Panc1 (cell line): ENCODE measurements around the gene SDK1. TPM values are rescaled to one million over a fixed set of nuclear protein-coding genes. Genes with fewer than 3 reads are reported as not detected.
A peak's percentile ranks its signal among the peaks of the same experiment; 100 is the strongest.

Experiments used
- ATAC-seq: fragments of 200-7000 bp; cut with Tn5 transposase; 2 replicates; pipeline ENCODE4 v1.9.1; 2020; ENCODE audit warnings: mild to moderate bottlenecking, moderate library complexity
- BruUV-seq: library from RNA; stranded (reverse); fragments of 400-500 nt; replicated peaks from 2 replicates; lab custom pipeline; 2021; lab: Mats Ljungman, UMichigan
- CTCF ChIA-PET: fragments of 300-600 bp; sonication (Branson Sonifier 250); formaldehyde crosslinking; loops from one replicate; lab custom pipeline; 2022; ENCODE audit warnings: antibody characterized with exemption; lab: Charles Lee
- POLR2A ChIA-PET: fragments of 300-600 bp; sonication (Branson Sonifier 250); formaldehyde crosslinking; loops from one replicate; lab custom pipeline; 2022; ENCODE audit warnings: antibody characterized with exemption; lab: Charles Lee
- DNase-seq: peaks from one replicate; pipeline ENCODE4 v3.0.0-alpha.2; 2010; ENCODE audit warnings: low read depth, low spot score
- H3K27ac ChIP-seq: 2 replicates; pipeline ENCODE4 v1.5.1; 2011; ENCODE audit warnings: mild to moderate bottlenecking, low read length, inconsistent platforms
- H3K27me3 ChIP-seq: fragments of 200-500 bp; sonication (Bioruptor generic); 2 replicates; pipeline ENCODE4 v1.6.0; 2014; ENCODE audit warnings: low read length, inconsistent platforms; ENCODE audit not compliant: control insufficient read depth, insufficient read depth
- H3K36me3 ChIP-seq: fragments of 200-500 bp; sonication (Bioruptor generic); 2 replicates; pipeline ENCODE4 v1.5.1; 2014; ENCODE audit warnings: inconsistent platforms, mild to moderate bottlenecking, low read length, moderate library complexity; ENCODE audit not compliant: control insufficient read depth, insufficient read depth
- H3K4me1 ChIP-seq: 2 replicates; pipeline ENCODE4 v1.5.1; 2011; ENCODE audit warnings: inconsistent platforms, mild to moderate bottlenecking, low read length, moderate library complexity; ENCODE audit not compliant: control insufficient read depth, insufficient read depth
- H3K4me3 ChIP-seq, 2 experiments: 2 replicates each; pipeline ENCODE4 v1.5.1; 2011 to 2012; ENCODE audit warnings: low read depth in 2 of 2, low read length in 2 of 2, mild to moderate bottlenecking in 2 of 2, inconsistent platforms in 1 of 2, moderate library complexity in 1 of 2
- H3K9me3 ChIP-seq: fragments of 200-500 bp; sonication (Bioruptor generic); 2 replicates; pipeline ENCODE4 v1.5.1; 2014; ENCODE audit warnings: low read depth, mild to moderate bottlenecking, inconsistent platforms, low read length, moderate library complexity; ENCODE audit not compliant: control insufficient read depth, insufficient read depth
- CTCF ChIP-seq: fragments of 450-650 bp; IDR thresholded peaks from 2 replicates; pipeline ENCODE4 v1.5.1; 2017; ENCODE audit warnings: mild to moderate bottlenecking
- POLR2AphosphoS5 ChIP-seq: IDR thresholded peaks from 2 replicates; pipeline ENCODE4 v1.6.1; 2012; ENCODE audit warnings: mild to moderate bottlenecking, low read depth, low read length, moderate library complexity
- REST ChIP-seq, 2 experiments: IDR thresholded peaks; 2 replicates each; pipeline ENCODE4 v1.6.1; 2011 to 2012; ENCODE audit warnings: low read depth in 2 of 2, control low read depth in 1 of 2, low read length in 1 of 2, mild to moderate bottlenecking in 1 of 2, moderate library complexity in 1 of 2; ENCODE audit not compliant: insufficient read depth in 1 of 2
- SIN3A ChIP-seq: IDR thresholded peaks from 2 replicates; pipeline ENCODE4 v1.6.1; 2012; ENCODE audit warnings: low read depth, mild to moderate bottlenecking, low read length, moderate library complexity, borderline replicate concordance; ENCODE audit not compliant: insufficient read depth
- TCF7L2 ChIP-seq: IDR thresholded peaks from 2 replicates; pipeline ENCODE4 v1.6.1; 2011; ENCODE audit warnings: mild to moderate bottlenecking, low read depth, low read length, inconsistent platforms
- in situ Hi-C: cut with HindIII; loops from 2 replicates; pipeline ENCODE4 v1.10.0; 2016; ENCODE audit warnings: low sequenced_read_pairs, low pct_unique_long_range_greater_than_20kb
- intact Hi-C: fragments of 100-400 bp; cut with micrococcal nuclease; formaldehyde crosslinking; loops from one replicate; pipeline ENCODE4 v1.10.0; 2022; ENCODE audit not compliant: unreplicated experiment
- total RNA-seq: library from RNA; stranded (reverse); gene quantifications from one replicate; pipeline ENCODE4 v1.2.1, GENCODE V29; 2021; ENCODE audit not compliant: unreplicated experiment

The SDK1 gene
- total RNA-seq, 1 experiment from 2014 or later, result 47.4 TPM

- ChIA-PET POLR2A (interaction anchor here (0.6 kb wide), 4 partner anchors 22 to 72 kb away, joined by 3 to 8 read pairs (median 4); no protein-coding TSS in a partner anchor), CTCF (interaction anchor here (0.5 to 0.9 kb wide), 2 partner anchors 23 to 771 kb away, joined by 3 to 5 read pairs; no protein-coding TSS in a partner anchor)
- Histone ChIP-seq H3K27ac (peak overlapping the region; percentile 65), H3K9me3 (no peaks in the 10 kb centered on the region), H3K4me3 (no peak overlapping the region), H3K36me3 (no peaks in the 10 kb centered on the region), H3K27me3 (no peaks in the 10 kb centered on the region), H3K4me1 (peaks cover 51% of the 10 kb centered on the region)
- DNase-seq (peak; percentile 95), ATAC-seq (peak; percentile 64)
- intact Hi-C loops (no loop called here), in situ Hi-C loops (no loop called here)
- 0 out of 2 replicates have a peak, but pooled peaks have one; percentile 34 for TF ChIP-seq POLR2AphosphoS5
- no peak for TF ChIP-seq REST (IDR thresholded peaks at IDR 0.05; ENCODE audit: insufficient read depth in 1 of 2, low read depth in 2 of 2, low read length in 1 of 2)
- no peak for TF ChIP-seq CTCF
- BruUV-seq, result no TSS peak
Measured at GRCh38 chr7:3267966-3268690, 32.9 kb upstream of the SDK1 start.

GRCh38 chr7:3270362-3270761 is 30.7 kb upstream of the SDK1 start:
- in situ Hi-C loops (no loop called here), intact Hi-C loops (loop anchor here (5.0 kb wide), 1 partner anchor 203 kb away; no protein-coding TSS in a partner anchor)
- Histone ChIP-seq H3K27ac (no peak overlapping the region), H3K9me3 (no peaks in the 10 kb centered on the region), H3K36me3 (no peaks in the 10 kb centered on the region), H3K4me1 (peaks cover 36% of the 10 kb centered on the region), H3K27me3 (no peaks in the 10 kb centered on the region), H3K4me3 (no peak overlapping the region)
- TF ChIP-seq TCF7L2, result no peak
- TF ChIP-seq CTCF, result no peak
- no peak for TF ChIP-seq SIN3A
- no peak for TF ChIP-seq REST (IDR thresholded peaks at IDR 0.05; ENCODE audit: insufficient read depth in 1 of 2, low read depth in 2 of 2, low read length in 1 of 2)
- no peak for TF ChIP-seq POLR2AphosphoS5
- ATAC-seq (no peak), DNase-seq (no peak)
- ChIA-PET POLR2A (no interaction called here), CTCF (no interaction called here)
- no TSS peak for BruUV-seq
